A673 (cell line): ENCODE measurements around the gene EXOSC7.

Experiments used
- CTCF ChIP-seq: fragments of 300-800, 200-600 bp; sonication (generic); conservative IDR thresholded peaks from 2 replicates; pipeline ENCODE4 v1.5.1; 2017; ENCODE audit warnings: low read depth, mild to moderate bottlenecking, antibody characterized with exemption, low read length, moderate library complexity, mixed read lengths
- EZH2 ChIP-seq: fragments of 200-600 bp; sonication (generic); IDR thresholded peaks from 2 replicates; pipeline ENCODE4 v1.6.1; 2017; ENCODE audit warnings: borderline replicate concordance, low read depth, mild to moderate bottlenecking, mixed read lengths, antibody characterized with exemption, low read length; ENCODE audit not compliant: poor library complexity, severe bottlenecking

- TF ChIP-seq CTCF (no peak), EZH2 (no peak)
Measured at GRCh38 chr3:45054196-45054857, 78.3 kb downstream of the EXOSC7 start.
